NOMO-1 (cell line): ENCODE results near the gene ZYX.
"Not testable (repeated sequence)": the region's sequence is repeated elsewhere in the genome, so short reads cannot be mapped to it uniquely, and the experiment has no call there.

ENCODE experiments used
- DNase-seq, 2 experiments: peaks; one replicate each; lab custom pipeline; 2025; ENCODE audit not compliant: unreplicated experiment in 2 of 2; lab: John Stamatoyannopoulos, UW

The ZYX gene

GRCh38 chr7:143416565-143417149 lies 35.5 kb downstream of the ZYX start:
- DNase-seq, result peak; percentile 19 to 27

- DNase-seq, result no peak
These were observed 36.7 kb downstream of the ZYX start for GRCh38 chr7:143417734-143418383.

GRCh38 chr7:143418681-143419458 lies 37.7 kb downstream of the ZYX start:
- DNase-seq, result no peak

GRCh38 chr7:143419880-143420279 lies 38.7 kb downstream of the ZYX start:
- no peak for DNase-seq

- DNase-seq, result not testable (repeated sequence)
These were observed 39.5 kb downstream of the ZYX start for GRCh38 chr7:143420624-143421023.

- DNase-seq, result no peak
These were observed 40.9 kb downstream of the ZYX start for GRCh38 chr7:143422033-143422432.

- not testable (repeated sequence) for DNase-seq
These were observed 43.3 kb downstream of the ZYX start for GRCh38 chr7:143424476-143424875.

- DNase-seq, result no peak
These were observed 45.5 kb downstream of the ZYX start for GRCh38 chr7:143426479-143427142.

GRCh38 chr7:143429770-143430698 lies 48.9 kb downstream of the ZYX start:
- DNase-seq, result peak in 1 of 2 experiments; percentile 13

- no peak for DNase-seq
These were observed 50.0 kb downstream of the ZYX start for GRCh38 chr7:143431109-143431508.

- DNase-seq, result no peak
These were observed 52.6 kb downstream of the ZYX start for GRCh38 chr7:143433759-143434158.

GRCh38 chr7:143434660-143435059 lies 53.5 kb downstream of the ZYX start:
- no peak for DNase-seq

GRCh38 chr7:143435266-143435665 lies 54.1 kb downstream of the ZYX start:
- DNase-seq, result no peak

GRCh38 chr7:143436325-143436946 lies 55.3 kb downstream of the ZYX start:
- DNase-seq, result no peak

GRCh38 chr7:143437578-143437977 lies 56.4 kb downstream of the ZYX start:
- DNase-seq, result no peak

- no peak for DNase-seq
These were observed 58.7 kb downstream of the ZYX start for GRCh38 chr7:143439866-143440265.
